ENCODE measurements around the gene CPNE4.
A peak's percentile ranks its signal among the peaks of the same experiment; 100 is the strongest.

Gene CPNE4

DNA sequence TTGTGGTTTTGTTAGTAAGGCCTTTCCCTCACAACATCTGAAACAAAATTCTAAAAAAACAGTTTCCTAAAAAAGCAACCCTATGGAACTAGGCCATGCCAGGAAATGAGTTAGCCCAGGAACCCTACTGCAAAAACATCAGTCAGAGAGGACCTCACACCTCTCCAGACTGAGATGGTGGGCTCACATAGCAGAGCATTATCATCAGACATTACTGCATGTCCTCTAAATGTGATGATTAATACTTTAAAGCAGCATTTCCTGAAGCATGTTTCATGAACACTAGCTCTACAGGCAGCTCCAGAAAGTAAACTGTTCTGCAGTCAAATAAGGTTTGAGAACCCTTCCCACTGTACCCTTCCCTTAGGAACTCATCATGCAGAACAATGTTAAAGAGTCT lies 299.7 kb downstream of the CPNE4 start:
- no peak for DNase-seq (ENCODE audit: low read depth in 2 of 2)

- no peak for DNase-seq (ENCODE audit: low read depth in 2 of 2)
Observed at GRCh38 chr3:131733086-131733841, 301.6 kb downstream of the CPNE4 start.

- DNase-seq (ENCODE audit: low read depth in 2 of 2) = peak in 1 of 2 donors; percentile 14
Observed at GRCh38 chr3:131731709-131732108, 303.1 kb downstream of the CPNE4 start.

GRCh38 chr3:131730581-131730980 lies 304.2 kb downstream of the CPNE4 start:
- no peak for DNase-seq (ENCODE audit: low read depth in 2 of 2)

- no peak for DNase-seq (ENCODE audit: low read depth in 2 of 2)
Observed at GRCh38 chr3:131729643-131730017, 305.2 kb downstream of the CPNE4 start.

DNA sequence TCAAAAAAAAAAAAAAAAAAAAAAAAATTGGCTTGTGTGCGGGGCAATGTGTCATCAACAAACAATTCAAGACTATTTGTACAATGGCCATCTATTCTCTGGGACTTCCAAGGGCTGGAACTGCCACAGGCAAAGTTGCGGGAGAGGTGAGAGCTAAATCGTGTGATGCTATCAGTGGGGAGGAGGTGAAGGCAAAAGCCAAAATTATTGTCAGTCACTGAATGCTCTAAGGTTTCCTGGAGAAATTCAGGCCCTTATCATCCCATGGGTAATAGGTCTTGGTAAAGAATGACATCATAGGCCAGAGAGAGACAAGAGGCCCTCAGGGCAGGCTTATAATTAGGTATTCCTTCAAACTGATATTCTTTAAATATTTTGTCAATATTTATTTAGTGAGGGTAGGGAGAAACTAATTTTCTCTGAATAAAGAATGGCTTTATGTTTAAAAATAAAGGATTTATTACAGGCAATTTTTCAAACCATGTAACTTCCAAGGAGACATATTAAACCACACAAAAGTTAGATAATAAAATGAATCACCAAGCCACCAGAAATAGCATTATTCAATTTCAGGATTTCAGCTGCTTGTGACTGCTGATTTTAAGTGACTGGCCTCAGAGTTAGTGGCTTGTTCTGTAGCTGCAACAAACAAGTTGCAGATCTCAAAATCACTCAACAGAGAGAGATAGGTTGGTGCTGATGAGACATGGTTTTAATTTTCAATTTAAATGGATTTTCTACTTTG lies 305.7 kb downstream of the CPNE4 start:
- no peak for DNase-seq (ENCODE audit: low read depth in 2 of 2)

- DNase-seq (ENCODE audit: low read depth in 2 of 2) = no peak
Observed at GRCh38 chr3:131725414-131725813, 309.4 kb downstream of the CPNE4 start.

DNA sequence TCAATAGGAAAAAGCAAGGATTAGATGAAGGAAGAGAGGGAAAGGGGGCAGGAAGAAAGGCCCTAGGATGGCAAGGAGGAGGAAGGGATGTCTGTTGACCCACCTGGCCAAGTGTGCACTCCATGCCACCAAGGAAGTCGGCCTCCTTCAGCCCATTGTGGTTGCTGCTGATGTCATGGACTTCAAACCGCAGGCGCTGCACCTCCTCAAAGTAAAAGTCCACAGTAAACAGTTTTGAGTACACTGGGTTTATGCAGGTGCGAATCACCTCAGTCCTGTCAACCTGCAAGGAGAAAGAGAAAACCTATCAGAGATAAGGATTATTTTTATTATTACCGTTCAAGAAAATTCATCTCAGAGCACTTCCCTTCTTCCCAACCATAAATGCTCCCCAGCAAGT lies 311.5 kb downstream of the CPNE4 start:
- no peak for DNase-seq (ENCODE audit: low read depth in 2 of 2)

DNA sequence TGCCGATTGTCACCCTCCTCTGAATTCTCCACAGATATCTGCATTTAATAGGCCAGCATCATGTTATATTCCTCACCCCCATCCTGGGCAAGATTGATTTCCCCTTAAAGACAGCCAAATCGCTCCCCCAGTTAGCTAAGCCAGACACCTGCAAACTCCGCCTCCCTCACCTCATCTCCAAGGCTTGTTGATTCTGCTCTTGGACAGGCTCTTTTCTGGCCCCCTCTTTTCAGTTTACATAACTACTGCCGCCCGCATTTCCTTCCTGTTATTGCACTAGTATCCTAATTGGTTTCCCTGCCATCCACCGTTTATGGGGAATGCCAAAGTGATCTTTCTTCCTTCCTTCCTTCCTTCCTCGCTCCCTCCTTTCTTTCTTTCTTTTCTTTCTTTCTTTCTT lies 317.3 kb downstream of the CPNE4 start:
- no peak for DNase-seq (ENCODE audit: low read depth in 2 of 2)

DNA sequence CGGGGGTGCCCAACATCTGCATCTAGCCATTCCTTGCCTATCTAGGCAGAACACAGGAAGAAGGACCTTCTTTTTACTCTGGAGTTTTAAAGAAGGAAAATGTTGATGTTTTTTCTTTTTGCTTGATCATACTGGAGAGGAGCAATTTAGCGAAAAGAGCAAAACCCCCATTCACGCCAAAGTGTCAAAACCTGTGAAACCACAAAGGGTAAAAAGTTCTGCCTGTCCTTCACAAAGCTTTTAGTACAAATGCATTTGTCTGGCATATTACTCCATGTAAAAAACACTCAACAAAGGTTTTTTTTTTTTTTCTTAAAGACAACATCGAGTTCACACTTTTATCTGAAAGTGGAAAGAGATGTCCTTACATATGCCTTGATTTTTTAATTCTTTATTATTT lies 317.9 kb downstream of the CPNE4 start:
- no peak for DNase-seq (ENCODE audit: low read depth in 2 of 2)

GRCh38 chr3:131716007-131716406 lies 318.8 kb downstream of the CPNE4 start:
- no peak for DNase-seq (ENCODE audit: low read depth in 2 of 2)

- DNase-seq (ENCODE audit: low read depth in 2 of 2) = no peak
Observed at GRCh38 chr3:131714585-131715220, 320.1 kb downstream of the CPNE4 start.

DNA sequence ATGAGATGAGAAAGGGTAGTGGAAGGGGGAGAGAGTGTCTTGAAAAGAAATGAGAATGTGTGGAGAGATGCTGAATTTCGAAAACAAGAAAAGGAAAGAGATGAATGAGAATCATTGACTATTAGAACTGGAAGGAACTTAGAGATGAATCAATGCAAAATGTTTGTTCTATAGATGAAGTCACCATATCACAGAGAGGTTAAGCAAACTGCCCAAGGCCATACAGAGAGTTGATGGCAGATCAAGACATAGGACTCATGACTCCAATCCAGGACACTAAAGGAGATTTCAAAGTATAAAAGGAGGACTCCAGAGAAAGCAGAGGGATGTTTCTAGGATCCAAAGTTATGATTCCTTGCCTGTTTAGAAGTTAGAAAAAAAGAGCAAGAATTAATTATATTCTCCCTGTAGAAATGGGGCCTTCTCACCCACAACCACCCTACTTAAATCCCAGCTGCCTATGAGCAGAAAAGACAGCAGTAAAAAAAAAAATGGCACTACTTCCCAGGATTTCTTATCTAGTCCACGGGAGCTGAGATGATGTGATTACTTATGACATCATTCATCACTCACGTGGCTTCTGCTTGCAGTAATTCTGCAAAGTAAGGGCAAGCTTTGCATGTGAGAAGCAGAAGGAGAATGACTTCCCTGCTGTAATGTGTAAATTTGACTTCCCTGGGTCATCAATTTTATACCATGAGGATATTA lies 321.2 kb downstream of the CPNE4 start:
- no peak for DNase-seq (ENCODE audit: low read depth in 2 of 2)

DNA sequence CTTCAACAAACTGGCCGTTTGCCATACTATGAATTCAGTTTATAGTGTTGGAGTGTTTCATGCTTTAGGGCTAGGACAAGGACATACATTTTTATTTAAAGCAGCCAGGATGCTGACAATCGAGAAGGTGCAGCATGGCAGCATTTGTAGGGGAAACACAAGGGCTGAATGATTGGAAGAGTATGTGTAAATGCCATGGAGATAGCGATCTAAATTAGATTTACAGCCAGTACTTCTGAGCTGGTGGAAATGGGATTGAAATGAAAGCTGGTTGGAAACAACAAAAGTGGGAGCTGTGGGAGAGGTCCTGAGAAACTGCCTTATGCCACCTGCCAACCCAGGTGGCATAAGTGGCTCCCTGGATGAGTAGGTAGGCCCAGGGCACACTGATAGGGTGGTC lies 322.2 kb downstream of the CPNE4 start:
- no peak for DNase-seq (ENCODE audit: low read depth in 2 of 2)

DNA sequence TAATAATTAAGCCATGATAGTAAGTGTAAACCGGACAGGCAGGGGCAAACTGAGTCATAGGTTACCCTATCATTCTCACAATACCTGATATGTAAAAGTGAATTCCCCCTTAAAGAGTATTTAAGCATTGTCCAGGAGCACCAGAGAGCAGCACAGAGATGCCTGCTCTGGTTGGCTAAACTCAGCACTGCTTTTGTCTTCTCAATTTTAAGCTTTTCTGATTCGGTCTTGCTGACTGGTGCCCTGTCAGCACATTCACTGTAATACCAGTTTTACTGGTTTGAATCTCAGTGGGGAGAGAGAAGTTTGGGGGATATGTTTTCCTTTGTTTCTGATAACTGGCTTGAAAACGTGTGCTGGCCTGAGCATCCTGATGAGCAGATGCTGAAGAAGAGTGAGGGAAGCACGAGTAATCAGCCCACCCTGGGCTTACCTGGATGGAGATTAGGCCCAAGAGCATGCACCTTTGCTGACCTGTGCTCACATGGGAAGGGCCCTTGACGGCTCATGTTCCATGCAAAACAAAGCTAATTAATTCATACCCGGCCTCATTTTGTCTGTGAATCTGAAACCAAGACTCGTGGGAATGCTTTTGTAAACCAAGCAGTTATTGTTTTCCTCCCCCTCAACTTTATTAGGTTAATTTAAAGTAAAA lies 323.6 kb downstream of the CPNE4 start:
- no peak for DNase-seq (ENCODE audit: low read depth in 2 of 2)

GRCh38 chr3:131708241-131708640 lies 326.6 kb downstream of the CPNE4 start:
- no peak for DNase-seq (ENCODE audit: low read depth in 2 of 2)

DNA sequence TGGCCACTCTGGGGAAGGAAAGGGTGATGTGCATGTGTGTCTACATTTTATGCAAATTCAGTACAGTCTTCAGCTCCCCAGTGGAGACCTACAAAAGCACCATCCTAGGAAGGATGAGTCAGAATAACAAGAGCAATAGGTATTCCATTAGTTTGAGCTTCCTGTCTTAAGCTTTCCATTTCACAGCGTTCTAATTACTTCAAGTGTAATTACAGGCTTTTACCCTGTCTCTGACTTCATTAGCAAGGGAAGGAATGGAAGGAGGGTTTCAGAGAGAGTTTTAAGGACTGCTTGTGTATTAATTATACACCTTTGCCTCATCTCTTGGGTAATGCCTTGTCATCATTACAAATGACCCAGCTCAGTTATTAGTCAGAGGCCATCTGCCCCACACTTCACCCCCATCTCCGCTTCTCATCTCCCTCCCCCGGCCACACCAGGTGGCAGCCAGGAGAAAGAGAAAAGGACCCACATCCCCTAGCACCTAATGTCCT lies 329.2 kb downstream of the CPNE4 start:
- DNase-seq (ENCODE audit: low read depth in 2 of 2) = no peak

DNA sequence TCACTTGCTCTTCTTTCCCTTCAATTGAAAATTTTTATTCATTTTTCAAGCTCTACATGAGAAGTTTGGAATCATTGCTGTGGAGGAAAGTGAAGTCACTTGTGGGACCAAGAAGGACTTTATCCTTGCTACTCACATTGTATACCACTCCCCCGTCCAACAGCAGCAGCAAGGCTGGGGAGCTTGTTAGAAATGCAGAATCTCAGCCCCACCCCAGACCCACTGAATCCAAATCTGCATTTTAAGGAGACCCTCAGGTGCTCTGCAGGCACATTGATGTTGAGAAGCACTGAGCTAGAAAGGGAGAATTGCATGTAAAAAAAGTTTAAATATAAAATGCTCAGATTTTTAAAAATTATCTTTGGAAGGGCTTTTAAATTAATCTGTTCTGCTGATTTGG lies 329.7 kb downstream of the CPNE4 start:
- no peak for DNase-seq (ENCODE audit: low read depth in 2 of 2)

- no peak for DNase-seq (ENCODE audit: low read depth in 2 of 2)
Observed at GRCh38 chr3:131704098-131704497, 330.7 kb downstream of the CPNE4 start.

GRCh38 chr3:131702146-131702545 lies 332.7 kb downstream of the CPNE4 start:
- no peak for DNase-seq (ENCODE audit: low read depth in 2 of 2)

DNA sequence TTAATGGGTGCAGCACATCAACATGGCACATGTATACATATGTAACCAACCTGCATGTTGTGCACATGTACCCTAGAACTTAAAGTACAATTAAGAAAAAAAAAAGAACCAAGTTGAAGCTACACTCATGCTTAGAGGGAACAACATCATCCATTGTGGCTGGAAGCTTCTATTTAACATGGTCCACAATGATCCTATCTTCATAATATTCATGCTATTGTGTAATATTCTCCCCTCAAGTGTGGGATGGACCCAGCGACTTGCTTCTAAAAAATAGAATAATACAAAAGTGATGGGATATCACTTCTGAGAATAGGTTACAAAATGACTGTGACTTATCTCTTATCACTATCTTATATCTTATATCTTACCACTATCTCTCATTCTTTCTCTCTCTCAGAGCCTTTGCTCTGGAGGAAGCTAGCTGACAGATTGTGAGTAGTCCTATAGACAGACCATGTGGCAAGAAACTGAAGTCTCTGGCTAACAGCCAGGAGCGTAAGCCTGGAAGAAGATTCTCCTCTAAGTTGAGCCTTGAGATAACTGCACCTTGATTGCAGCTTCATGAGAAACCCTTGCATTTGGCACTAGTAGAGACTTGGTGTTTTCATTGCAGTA lies 333.6 kb downstream of the CPNE4 start:
- no peak for DNase-seq (ENCODE audit: low read depth in 2 of 2)

Measured in stimulated activated CD8-positive, alpha-beta memory T cell treated with anti-CD3 and anti-CD28 coated beads, Interleukin-15, amount 100 ng/mL, for 48 hours (primary cell).